RKO (cell line): ENCODE results near the gene MYLK.

Source experiments
- DNase-seq: peaks from one replicate; pipeline ENCODE4 v3.0.0-alpha.2; 2016; ENCODE audit warnings: low spot score

Gene MYLK

DNA sequence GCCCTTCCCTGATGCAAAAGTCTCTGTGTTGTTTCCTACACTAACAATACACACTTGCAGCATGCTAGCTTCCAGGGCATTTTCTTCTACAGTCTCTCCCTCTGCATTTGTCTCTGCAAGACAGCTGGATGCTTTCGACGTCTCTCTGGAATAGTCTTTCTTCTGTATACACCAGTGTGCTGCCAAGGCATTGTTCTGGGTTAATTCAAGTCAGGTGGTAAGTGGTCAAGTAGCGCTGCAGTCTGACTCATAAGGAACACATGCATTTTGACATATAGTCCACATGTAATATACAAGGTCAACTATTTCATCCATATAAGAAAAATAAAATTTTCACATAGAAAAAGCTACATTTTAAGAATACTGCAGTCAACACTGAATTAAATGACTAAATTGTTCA, 92.7 kb downstream of the MYLK start:
- no peak for DNase-seq

DNA sequence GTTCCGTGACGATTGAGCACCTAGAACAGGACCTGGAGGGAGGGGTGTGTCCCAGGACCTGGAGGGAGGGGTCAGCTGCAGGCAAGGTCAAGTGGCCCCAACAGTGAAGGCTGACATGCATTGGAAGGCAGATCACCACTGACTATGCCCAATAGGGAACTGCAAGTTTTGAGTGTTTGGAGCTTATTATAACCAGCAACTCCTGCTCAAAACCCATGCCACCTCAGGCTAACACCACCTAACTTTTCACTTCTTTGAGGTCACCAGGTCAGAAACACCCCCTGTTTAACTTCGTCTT, 93.1 kb downstream of the MYLK start:
- no peak for DNase-seq

DNA sequence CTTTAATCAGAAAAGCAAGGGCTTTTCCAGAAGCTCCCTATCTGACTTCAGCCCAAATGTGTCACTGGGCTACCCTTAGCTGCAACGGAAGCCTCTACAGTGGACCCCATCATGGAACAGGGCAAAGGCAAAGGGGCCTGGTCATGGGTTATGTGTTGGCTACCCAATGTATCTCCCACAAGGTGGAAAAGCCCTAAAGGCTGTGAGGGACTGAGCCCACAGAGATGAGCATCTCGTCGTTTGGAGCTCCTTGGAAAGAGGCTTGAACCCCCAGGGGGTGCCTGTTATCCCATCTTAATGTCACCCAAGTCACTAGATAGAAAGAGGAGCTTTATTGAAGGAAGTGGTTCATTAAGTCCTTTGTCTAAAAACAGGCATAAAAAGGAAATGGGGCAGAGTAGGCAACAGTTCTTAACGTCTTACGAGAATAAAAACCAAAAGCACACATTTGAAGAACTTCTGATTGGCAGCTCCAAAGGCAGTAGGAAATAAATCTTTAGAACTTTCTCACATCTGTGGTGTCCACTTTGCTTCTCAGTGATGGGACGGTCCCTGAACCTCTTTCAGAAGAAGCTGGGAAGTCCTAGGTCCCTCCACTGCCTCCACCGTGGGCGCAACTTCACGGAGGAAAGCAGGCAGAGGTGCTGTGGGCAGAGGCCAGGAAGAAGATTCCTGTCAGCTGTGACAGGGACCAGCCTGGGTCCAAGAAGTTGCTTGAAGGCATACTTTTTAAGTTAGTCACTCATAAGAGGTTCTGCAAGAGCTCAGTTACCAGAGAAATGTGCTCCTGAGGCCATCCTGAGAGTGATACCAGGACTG, 93.7 kb downstream of the MYLK start:
- no peak for DNase-seq

DNA sequence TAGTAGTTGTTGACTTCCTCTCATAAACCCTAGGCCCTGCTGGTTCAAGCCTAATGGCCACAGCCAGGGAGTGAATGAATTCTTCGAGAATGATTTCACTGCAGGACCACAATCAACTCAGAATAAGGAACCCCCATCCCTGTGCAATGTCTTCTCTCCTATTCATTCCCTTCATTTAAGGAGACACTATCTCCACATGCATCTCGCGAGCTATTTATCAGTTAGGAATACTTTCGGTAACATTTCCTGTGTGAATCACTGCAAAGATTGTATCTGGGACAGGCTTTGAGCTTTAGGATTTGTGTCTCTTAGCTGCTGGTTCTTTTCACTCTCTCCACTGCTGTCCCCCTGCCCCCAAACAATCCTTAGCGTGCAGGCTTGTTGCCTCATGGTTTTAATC, 94.4 kb downstream of the MYLK start:
- no peak for DNase-seq

DNA sequence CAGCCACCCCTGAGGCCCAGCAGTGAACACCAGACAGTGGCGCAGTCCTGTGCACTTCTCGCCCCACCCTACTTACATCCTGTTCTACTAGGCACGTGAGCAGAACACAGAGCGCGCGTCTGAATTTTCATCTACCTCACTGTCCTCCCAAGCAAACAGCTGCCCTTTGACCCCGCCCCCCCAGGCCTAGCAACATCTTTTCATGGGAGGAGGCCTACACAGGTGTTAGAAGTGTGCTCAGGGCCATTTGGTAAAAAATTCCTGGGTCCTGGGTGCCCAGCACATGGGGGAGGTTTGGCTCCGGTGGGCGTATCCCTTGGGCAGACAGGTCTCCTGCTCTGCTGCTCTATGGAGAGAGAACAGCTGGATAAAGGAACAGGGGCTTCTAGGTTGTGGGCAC, 95.0 kb downstream of the MYLK start:
- no peak for DNase-seq

DNA sequence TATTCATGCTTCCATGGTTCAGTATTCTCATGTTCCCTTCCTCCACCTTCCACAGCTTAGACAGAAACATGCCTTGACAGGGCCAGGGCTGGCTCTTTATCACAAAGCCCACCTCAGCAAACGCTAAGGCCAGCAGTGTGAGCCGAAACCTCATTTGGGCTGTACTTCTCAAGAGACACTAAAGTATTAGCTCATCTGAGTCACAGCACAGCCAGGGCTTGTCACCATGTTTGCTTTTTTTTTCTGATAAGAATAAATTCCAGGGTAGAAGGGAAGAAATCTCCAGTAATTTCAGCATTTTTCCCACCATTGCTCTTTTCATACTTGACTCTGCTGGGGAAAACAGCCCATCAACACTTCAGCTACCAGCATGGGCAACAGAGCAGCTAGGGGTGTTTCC, 95.4 kb downstream of the MYLK start:
- no peak for DNase-seq

DNA sequence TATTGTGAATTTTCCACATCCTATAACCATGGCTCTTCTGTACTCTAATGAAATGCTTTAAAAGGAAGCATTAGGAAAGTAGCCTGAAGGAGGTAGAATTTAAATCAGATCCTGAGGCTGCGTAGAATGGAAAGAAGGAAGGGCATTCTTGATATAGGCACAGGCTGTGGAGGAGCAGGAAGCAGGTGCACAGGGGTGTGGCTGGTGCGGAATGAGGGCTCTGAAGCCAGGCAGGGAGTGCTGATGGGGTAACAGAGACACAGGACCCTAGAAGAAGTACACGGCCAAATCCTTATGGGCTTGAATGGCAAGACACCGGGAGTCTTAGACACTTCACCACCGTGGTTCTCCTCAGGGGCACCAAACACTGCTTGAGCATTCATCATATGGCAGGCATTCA, 97.0 kb downstream of the MYLK start:
- no peak for DNase-seq

DNA sequence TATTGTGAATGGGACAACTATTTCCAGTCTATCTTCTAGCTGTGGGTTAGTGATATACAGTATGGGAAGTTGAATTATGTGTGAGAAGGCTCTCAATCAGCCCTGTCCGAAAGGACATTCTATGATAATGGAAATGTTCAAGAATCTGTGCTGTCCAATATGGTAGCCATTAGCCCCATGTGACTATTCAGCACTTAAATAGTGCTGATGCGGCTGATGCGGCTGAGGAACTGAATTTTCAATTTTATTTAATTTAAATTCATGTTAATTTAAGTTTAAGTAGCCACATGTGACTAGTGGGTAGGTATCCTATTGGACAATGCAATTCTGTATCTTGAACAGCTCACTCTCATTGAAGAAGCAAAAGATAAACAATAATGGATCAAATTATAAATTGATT, 98.5 kb downstream of the MYLK start:
- DNase-seq = no peak

DNA sequence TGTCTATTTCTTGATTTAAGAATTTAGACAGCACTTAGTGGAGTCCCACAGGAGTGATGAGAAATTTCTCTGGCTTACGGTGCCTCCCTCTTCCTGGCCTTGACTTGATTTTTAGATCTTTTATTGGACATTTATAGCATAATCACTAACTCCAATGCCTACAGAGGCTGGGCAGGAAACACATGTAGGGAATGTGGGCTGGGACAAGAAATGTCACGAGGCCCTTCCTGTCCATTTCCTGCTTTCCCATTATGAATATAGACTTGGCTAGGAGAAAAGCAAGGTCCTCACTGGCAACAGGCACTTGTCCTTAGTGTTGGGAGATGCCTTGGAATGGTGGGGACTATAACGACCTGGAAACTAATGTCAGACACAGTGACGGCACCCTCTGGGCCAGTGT, 100.3 kb downstream of the MYLK start:
- DNase-seq = no peak

DNA sequence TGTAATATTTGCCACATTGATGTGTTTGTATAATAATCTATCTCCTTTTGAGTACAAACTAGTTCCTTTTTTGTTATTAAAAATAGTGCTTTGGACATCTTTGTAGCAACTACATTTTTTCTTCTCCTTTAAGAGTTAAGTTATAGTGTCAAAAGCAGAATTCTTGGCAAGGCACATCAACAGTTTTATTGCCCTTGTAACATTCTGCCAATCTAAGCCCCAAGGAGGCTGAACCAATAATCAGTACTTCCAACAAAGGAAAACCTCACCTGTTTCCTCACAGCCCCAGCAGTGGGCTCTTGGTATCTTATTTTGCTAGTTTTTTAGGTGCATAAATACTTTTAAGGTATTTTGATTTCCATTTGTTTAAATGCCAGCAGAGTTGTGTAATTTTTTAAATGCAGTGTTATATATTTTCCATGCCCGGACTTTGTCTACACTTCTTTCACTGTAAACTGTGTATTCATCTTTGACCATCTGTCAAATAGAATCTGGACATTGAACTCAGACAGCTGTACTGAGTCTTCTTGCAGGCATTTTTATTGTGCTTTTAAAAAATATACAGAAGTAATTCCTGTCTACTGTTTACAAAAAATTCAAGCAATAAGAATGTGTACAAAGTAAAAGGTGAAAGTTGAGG, 101.0 kb downstream of the MYLK start:
- no peak for DNase-seq

DNA sequence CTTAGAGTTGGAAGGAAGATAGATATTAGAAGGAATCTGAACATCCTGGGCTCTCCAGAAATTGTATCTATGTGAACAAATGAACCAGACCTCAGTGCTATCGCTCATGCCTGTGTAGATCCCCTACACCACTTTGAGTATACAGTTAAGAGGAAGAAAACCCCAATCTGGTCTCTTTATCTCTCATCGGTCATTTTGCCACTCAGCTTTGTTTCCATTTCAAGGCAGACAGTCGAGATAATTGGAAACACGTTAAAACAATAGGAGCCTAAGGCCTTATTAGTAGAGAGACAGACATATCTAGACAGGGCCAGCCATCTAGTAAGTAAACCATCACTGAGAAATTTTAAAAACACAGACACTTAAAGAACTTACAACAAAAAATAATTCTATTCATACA, 101.6 kb downstream of the MYLK start:
- no peak for DNase-seq

DNA sequence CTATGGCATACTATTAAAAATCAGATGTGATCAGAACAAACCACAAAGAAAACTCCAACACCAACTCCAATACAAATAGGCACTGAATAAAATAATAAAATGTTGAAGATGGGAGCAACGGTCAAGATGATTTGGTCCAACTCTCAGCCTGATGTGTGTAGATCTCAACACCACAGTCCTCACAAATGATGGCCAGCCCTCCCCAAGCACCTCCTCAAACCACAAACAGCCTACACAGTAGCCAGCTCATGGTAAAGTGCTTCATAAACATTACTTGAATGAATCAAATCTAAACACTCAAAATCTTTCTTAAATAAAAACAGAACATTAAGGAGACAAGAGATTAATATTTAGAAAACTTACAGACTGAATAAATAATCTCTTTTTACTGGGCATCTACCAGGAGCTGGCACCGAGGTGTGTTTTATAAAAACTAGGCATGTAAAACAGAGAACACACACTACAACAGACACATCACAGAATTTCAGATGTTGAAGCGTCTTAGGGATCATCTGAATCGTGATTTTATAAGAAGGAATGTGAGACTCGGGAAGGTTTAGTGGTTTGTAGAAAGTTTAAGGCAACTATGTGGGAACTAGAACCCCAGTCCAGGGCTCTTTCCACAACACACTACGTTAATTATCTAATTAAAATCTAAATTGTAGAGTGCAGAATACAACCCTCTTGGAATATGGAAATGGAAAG, 102.4 kb downstream of the MYLK start:
- no peak for DNase-seq

DNA sequence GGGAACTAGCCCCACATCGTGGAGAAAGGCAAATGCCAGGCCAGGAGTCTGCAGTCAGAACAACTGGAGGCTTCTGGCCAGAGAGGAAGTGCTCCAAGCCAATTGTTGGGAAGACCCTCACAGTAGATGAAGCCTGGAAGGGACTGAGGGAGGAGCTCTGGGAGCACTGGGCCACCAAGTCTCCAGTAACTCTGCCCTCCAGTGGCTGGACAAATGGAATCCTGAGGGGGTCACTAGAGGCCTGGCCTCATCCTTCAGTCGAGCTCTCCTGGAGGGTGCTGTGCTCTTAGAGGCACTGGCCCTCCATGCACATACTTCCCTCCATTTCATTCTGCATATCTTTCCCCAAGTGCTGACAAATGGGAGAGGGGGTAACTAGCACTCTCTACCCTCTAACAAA, 103.0 kb downstream of the MYLK start:
- no peak for DNase-seq

DNA sequence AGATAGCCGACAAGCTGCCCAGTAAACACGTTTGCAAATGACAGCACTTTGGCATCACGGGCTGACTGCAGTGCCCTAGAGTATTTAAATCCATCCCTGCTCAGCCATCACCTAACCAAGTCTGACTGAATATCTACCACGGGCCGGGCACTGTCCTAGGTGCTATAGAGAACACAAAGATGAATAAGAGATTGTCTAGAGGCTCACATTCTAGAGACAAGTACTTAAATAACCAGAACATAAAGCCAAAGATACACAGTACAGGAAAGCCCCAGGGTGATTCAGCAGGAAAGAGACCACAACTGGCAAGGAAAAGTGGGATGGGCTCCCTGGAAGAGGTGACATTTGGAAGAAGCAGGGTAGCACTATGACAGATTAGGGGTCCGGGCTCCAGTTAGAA, 103.5 kb downstream of the MYLK start:
- no peak for DNase-seq

DNA sequence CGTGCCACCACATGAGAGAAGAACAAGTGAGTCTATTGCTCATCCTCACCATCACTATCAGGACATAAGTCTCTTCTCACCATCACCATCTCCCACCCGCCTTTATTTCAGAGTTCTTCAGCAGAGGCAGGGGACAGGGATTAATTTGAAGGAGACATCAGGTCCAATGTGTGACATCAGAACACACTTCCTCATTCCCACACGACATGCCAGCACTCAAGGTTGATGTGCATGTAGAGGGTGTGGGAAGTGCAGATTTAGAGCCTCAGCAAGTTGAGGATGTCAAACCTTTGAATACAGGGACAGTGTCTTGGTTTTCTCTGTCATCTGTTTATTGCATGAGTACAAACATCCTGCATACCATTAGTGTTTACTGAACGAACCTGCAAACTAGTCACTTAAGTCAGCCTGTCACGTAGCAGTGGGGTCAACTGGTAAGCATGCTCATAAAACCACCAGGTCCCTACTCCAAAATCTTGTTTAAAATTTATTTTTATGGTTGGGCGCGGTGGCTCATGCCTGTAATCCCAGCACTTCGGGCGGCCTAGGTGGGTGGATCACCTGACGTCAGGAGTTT, 104.4 kb downstream of the MYLK start:
- no peak for DNase-seq

DNA sequence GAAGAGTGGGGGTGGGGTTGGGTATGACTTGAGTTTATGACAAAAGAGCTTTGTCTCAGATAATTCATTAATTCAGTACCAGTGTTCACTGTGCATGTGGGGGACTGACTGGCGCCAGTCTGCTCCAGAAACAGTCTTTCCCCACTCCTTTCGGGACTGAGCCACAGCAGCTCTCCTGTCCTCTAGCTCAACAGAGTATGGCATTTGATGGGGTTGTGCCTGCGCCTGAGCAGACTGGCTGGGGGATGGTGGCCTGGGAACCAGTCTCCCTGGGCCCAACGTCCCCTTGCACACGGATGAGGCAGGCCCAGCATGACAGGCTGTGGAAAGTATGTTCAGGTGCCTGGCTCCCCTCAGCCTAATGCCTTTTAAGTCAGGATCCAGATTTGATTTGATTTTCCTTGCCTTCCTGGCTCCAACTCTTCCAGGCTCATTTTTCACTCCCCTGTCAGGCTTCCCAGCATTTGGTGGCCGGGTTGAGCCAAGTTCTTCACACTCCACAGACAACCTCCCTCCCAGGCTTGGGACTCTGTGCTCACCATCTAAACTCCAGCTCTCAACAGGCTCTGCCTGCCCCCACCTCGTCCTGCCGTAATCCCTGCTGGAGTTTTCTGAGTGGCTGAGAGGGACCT, 105.0 kb downstream of the MYLK start:
- DNase-seq = no peak

DNA sequence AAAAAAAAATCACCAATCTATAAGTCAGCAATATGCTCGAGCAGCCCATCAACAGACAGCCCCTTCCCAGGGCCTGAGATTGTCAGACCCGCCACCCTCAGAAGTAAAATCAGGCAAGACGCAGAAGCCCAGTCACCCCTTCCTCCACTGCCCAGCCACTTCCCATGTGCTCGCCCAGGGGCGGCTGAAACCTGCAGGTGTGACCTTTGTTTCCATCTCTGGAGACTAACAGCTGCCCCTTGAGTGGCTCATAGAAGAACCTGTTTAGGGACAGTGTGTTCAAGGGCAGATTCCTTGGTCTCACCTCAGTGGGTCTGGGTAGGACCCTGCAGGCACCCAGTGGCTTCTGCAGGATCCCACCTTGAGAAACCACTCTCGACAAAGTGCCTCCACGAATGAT, 105.6 kb downstream of the MYLK start:
- DNase-seq = no peak

DNA sequence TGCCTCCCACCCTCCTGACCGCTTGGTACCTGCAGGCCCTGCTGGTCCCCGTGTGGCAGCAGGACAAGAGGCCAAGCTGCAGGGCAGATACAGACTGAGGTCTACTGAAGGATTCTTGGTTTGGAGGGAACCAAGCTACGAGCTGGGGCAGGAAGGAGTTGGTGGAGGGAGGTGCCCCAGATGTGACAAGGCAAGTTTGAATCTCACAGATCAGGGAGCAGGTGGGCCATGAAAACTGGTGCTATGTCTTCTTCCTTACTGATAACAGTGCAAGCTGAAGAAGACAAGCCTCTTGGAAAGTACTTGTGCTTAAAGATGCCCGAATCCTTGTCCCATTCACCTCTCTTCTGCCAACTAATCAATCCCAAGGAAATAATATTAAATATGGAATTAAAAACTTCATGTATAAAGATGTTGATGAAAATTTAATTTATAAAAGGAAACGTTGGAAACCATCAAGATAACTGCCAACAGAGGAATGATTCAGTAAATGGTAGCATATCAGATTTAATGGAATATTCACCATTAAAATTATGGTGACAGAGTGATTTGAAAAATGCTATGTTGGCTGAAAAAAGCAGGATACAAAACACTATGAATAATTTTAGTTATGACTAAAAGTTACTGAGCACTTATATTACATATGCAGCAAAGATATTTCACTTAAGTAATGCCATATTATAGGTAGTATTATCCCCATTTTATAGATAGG, 107.9 kb downstream of the MYLK start:
- DNase-seq = no peak

DNA sequence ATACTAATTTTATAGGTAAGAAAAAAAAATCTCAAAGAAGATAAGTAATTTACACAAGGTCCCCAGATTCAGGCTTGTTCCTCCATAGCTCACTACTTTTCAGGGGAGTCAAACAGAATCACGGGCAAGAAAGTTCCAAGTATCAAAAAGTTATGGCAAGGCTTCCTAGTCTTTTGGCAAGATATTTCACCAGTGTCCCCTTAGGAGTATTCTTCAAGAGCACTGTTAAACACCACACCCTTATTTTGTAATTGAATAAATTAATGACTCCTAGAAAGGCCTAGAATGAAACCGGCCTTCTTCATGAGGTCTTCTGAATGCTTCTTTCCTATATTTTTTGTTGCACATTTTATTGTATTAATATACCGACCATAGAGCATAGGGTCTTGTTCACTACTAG, 109.7 kb downstream of the MYLK start:
- DNase-seq = no peak

DNA sequence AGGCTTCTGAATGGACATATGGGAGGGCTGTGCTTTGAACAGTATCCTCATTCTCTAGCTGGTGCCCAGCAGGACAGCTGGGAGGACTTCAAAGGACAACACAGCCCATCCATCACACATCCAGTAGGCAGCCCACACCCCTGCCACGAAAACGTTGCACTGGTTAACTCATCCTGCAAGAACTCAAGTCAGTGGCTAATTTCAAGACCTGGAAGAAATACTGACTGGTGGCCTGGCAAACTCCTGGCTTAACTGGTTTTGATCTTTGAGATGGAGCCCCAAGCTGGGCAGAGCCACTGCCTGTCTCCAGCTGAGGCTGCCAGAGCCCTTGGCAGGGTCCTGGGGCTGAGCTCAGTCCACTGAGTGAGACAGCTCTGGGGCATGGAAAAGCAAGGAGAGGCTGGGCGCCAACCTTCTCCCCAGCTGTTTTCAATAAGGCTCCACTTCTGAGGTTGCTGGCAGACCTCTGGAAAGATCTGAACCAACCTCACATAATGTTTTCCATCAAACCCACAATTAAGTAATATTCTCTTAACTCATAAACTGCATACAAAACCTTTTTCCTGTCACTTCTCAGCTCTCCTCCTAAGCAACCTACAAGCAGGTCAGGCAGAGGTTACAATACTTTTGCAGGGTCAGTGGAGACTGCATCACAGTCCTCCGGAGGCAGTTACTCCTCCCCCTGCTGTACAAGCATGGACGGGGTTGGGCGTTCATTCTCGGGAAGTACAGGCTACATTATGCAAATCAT, 110.3 kb downstream of the MYLK start:
- no peak for DNase-seq

DNA sequence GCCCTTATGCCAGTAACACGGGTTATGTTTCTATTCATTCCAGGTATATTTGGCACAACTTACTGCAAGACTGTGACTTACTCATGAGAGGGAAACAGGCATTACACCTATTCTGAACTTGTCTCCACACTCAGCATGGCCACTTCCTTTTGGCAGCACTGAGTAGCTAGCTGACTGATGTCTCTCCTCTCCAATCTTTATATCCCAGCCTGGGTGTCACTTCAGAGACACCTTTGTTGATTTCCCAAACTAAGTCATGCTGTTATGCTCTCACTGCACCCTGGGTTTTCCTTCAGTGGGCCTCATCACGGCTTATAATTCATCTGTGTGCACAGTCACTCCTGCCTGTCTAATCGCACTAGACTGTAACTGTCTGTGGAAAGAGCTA, 114.8 kb downstream of the MYLK start:
- no peak for DNase-seq
